A549 (cell line): ENCODE results near the gene LARGE1. TPM values are rescaled to one million over a fixed set of nuclear protein-coding genes. Genes with fewer than 3 reads are reported as not detected.

ENCODE experiments used
- ATAC-seq, 2 experiments: fragments of 200-7000 bp in 1 of 2; fragments of >200 bp in 1 of 2; cut with Nextera tagmentation in 1 of 2; cut with Tn5 transposase in 1 of 2; 3 replicates each; pipeline versions ENCODE4 v1.8.0 to v1.9.1; 2018 to 2020; ENCODE audit warnings: mild to moderate bottlenecking in 1 of 2, moderate library complexity in 1 of 2
- CTCF ChIA-PET: fragments of 300-600 bp; sonication (Branson Sonifier 250); formaldehyde crosslinking; extraction: SDS; loops from one replicate; lab custom pipeline; 2021; ENCODE audit warnings: antibody characterized with exemption, inconsistent platforms; lab: Yijun Ruan, JAX
- POLR2A ChIA-PET: fragments of 350-600 bp; formaldehyde crosslinking; extraction: SDS; loops from one replicate; lab custom pipeline; 2021; ENCODE audit warnings: antibody characterized with exemption, inconsistent platforms; lab: Yijun Ruan, JAX
- DNase-seq, 2 experiments: peaks; one replicate each; pipeline versions ENCODE4 v3.0.0 to v3.0.0-alpha.2; 2011 to 2016; ENCODE audit warnings: low read depth in 1 of 2, low spot score in 1 of 2
- FAIRE-seq: peaks from 2 replicates; lab custom pipeline; 2011; peaks lifted over from hg19 to GRCh38; lab: Jason Lieb, UNC
- H3K27ac ChIP-seq, 2 experiments: fragments of >200 bp; sonication (Bioruptor Twin); formaldehyde crosslinking; 3 replicates each; pipeline ENCODE4 v1.5.1; 2016 to 2017
- H3K4me1 ChIP-seq: fragments of >200 bp; sonication (Bioruptor Twin); formaldehyde crosslinking; 3 replicates; pipeline ENCODE4 v1.6.1; 2016
- H3K4me2 ChIP-seq: fragments of >200 bp; sonication (Bioruptor Twin); formaldehyde crosslinking; 3 replicates; pipeline ENCODE4 v1.6.1; 2016
- H3K4me3 ChIP-seq: fragments of >200 bp; sonication (Bioruptor Twin); formaldehyde crosslinking; 3 replicates; pipeline ENCODE4 v1.5.1; 2016
- H3K9me3 ChIP-seq: fragments of >200 bp; sonication (Bioruptor Twin); formaldehyde crosslinking; 3 replicates; pipeline ENCODE4 v1.6.1; 2016
- ATOH8 ChIP-seq: fragments of 250-450 bp; sonication (Bioruptor Pico); IDR thresholded peaks from 2 replicates; pipeline ENCODE4 v1.5.0; 2020; ENCODE audit warnings: low read depth, mild to moderate bottlenecking, moderate library complexity
- BHLHE40 ChIP-seq: IDR thresholded peaks from 2 replicates; pipeline ENCODE4 v1.6.1; 2012; ENCODE audit warnings: low read depth, low read length, inconsistent platforms
- CBX2 ChIP-seq: fragments of 200-600 bp; sonication (generic); IDR thresholded peaks from 2 replicates; pipeline ENCODE4 v1.6.1; 2016; ENCODE audit warnings: low read depth, mild to moderate bottlenecking, borderline replicate concordance
- CEBPB ChIP-seq, 2 experiments: fragments of >200 bp in 1 of 2; sonication (Bioruptor Twin) in 1 of 2; formaldehyde crosslinking in 1 of 2; IDR thresholded peaks; 2 replicates each; pipeline ENCODE4 v1.6.1; 2012 to 2016
- CHD4 ChIP-seq: fragments of 200-600 bp; sonication (generic); IDR thresholded peaks from 2 replicates; pipeline ENCODE4 v1.6.1; 2016; ENCODE audit warnings: antibody characterized with exemption, mild to moderate bottlenecking, borderline replicate concordance
- FOSL2 ChIP-seq, 2 experiments: fragments of 450-650 bp in 1 of 2; fragments of >200 bp in 1 of 2; sonication (Bioruptor Twin) in 1 of 2; formaldehyde crosslinking; IDR thresholded peaks; 2 replicates each; pipeline versions ENCODE4 v1.5.0 to v1.6.1; 2016 to 2020; ENCODE audit warnings: mild to moderate bottlenecking in 1 of 2, moderate library complexity in 1 of 2
- HDAC2 ChIP-seq: fragments of 200-600 bp; sonication (generic); IDR thresholded peaks from 2 replicates; pipeline ENCODE4 v1.6.1; 2016
- HEYL ChIP-seq: fragments of 250-450 bp; sonication (Bioruptor Pico); IDR thresholded peaks from 2 replicates; pipeline ENCODE4 v1.8.0; 2021; ENCODE audit warnings: mild to moderate bottlenecking, moderate library complexity
- HOXB13 ChIP-seq: fragments of 250-450 bp; sonication (Bioruptor Pico); IDR thresholded peaks from 2 replicates; pipeline ENCODE4 v1.5.0; 2020; ENCODE audit warnings: low read depth, mild to moderate bottlenecking, moderate library complexity
- HOXB5 ChIP-seq: fragments of 250-450 bp; sonication (Bioruptor Pico); IDR thresholded peaks from 2 replicates; pipeline ENCODE4 v1.5.0; 2020; ENCODE audit warnings: mild to moderate bottlenecking, moderate library complexity
- JUN ChIP-seq, 2 experiments: fragments of >200 bp; sonication (Bioruptor Twin); formaldehyde crosslinking; IDR thresholded peaks; 2 replicates in 1 of 2; 3 replicates in 1 of 2; pipeline ENCODE4 v1.6.1; 2016 to 2017
- KDM5A ChIP-seq: fragments of 200-600 bp; sonication (generic); IDR thresholded peaks from 2 replicates; pipeline ENCODE4 v1.6.1; 2016; ENCODE audit warnings: antibody characterized with exemption, mild to moderate bottlenecking
- MAFK ChIP-seq: fragments of 450-650 bp; IDR thresholded peaks from 2 replicates; pipeline ENCODE4 v1.6.1; 2014; ENCODE audit not compliant: partially characterized antibody
- MYC ChIP-seq: IDR thresholded peaks from 2 replicates; pipeline ENCODE4 v1.6.1; 2012; ENCODE audit warnings: mild to moderate bottlenecking, inconsistent platforms, low read length, improper control_type of control experiment, borderline replicate concordance
- NPAS2 ChIP-seq: fragments of 250-450 bp; sonication (Bioruptor Pico); IDR thresholded peaks from 2 replicates; pipeline ENCODE4 v1.8.0; 2022; ENCODE audit warnings: mild to moderate bottlenecking, moderate library complexity, borderline replicate concordance
- NR3C1 ChIP-seq: fragments of >200 bp; sonication (Bioruptor Twin); formaldehyde crosslinking; IDR thresholded peaks from 3 replicates; pipeline ENCODE4 v1.6.1; 2017
- PBX3 ChIP-seq: IDR thresholded peaks from 2 replicates; pipeline ENCODE4 v1.6.1; 2012
- PHF8 ChIP-seq: fragments of 200-600 bp; sonication (generic); IDR thresholded peaks from 2 replicates; pipeline ENCODE4 v1.6.1; 2016; ENCODE audit warnings: low read depth, mild to moderate bottlenecking, antibody characterized with exemption, moderate library complexity, borderline replicate concordance
- RARB ChIP-seq: fragments of 250-450 bp; sonication (Bioruptor Pico); IDR thresholded peaks from 2 replicates; pipeline ENCODE4 v1.8.0; 2021; ENCODE audit warnings: mild to moderate bottlenecking, moderate library complexity
- REST ChIP-seq: fragments of 200-600 bp; sonication (generic); IDR thresholded peaks from 2 replicates; pipeline ENCODE4 v1.6.1; 2016; ENCODE audit warnings: antibody characterized with exemption, mild to moderate bottlenecking, moderate library complexity
- RFX5 ChIP-seq: fragments of 450-650 bp; IDR thresholded peaks from 2 replicates; pipeline ENCODE4 v1.7.1; 2014; ENCODE audit warnings: antibody characterized with exemption, mild to moderate bottlenecking, moderate library complexity
- RNF2 ChIP-seq: fragments of 200-600 bp; sonication (generic); IDR thresholded peaks from 2 replicates; pipeline ENCODE4 v1.6.1; 2016; ENCODE audit warnings: low read depth, mild to moderate bottlenecking, antibody characterized with exemption, moderate library complexity, borderline replicate concordance
- SMC3 ChIP-seq: fragments of >200 bp; sonication (Bioruptor Twin); formaldehyde crosslinking; IDR thresholded peaks from 3 replicates; pipeline ENCODE4 v1.6.1; 2018; ENCODE audit warnings: inconsistent platforms
- ZFP36 ChIP-seq: fragments of 450-650 bp; IDR thresholded peaks from 2 replicates; pipeline ENCODE4 v1.6.1; 2014; ENCODE audit warnings: borderline replicate concordance; ENCODE audit not compliant: partially characterized antibody
- ZNF302 ChIP-seq: fragments of 250-450 bp; sonication (Bioruptor Pico); IDR thresholded peaks from 2 replicates; pipeline ENCODE4 v1.9.0; 2021; ENCODE audit warnings: inconsistent platforms, mild to moderate bottlenecking, moderate library complexity
- ZSCAN20 ChIP-seq: fragments of 250-450 bp; sonication (Bioruptor Pico); IDR thresholded peaks from 2 replicates; pipeline ENCODE4 v1.8.0; 2022; ENCODE audit warnings: mild to moderate bottlenecking, moderate library complexity
- WGBS: methylation state at CpG from one replicate; pipeline ENCODE4 v1.1.6; 2017; ENCODE audit errors: missing lambda C conversion rate; 5-methylcytosine and 5-hydroxymethylcytosine counted together
- polyA plus RNA-seq, 4 experiments: library from polyadenylated mRNA; depleted of rRNA in 3 of 4; stranded (reverse); fragments of >200 nt; fragmentation: RNase III in 1 of 4; extraction: RNeasy Plus Mini Kit Qiagen cat#74134 plus additional on column Dnase treatment in 1 of 4; gene quantifications; 2 replicates in 3 of 4; 3 replicates in 1 of 4; pipeline ENCODE4 v1.2.3, GENCODE V29; 2011 to 2017
- TF ChIP-seq, protein P1 (sequence below): IDR thresholded peaks from 2 replicates; pipeline ENCODE4 v1.6.1; 2012; ENCODE audit warnings: low read depth, borderline replicate concordance

Gene LARGE1
- polyA plus RNA-seq, 2 of the 4 experiments (the other 2 are of a cell fraction): 2.7 to 5.8 TPM

DNA sequence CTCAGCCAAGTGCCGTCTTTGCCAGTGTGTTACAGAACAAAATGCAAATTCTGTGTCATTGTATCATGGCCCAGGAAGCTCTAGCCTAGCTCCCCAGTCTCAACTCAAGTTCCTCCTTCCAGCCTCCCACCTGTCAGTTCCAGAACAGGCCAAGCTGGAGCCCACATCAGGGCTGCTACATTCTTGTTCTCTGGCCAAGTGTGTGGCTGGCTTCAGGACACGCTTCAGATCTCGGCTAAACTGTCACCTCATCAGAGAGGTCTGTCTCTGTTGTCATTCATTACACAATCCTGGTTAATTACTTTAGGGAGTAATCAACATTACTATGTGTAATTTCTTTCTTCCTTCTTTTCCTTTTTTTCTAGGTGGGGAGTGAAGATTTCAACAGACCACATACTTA is 515.1 kb downstream of the LARGE1 start (continued):
- TF ChIP-seq RARB (CRISPR knock-in tag) (no peak), CHD4 (no peak)
- TF ChIP-seq, all 56 proteins: peak for 0

DNA sequence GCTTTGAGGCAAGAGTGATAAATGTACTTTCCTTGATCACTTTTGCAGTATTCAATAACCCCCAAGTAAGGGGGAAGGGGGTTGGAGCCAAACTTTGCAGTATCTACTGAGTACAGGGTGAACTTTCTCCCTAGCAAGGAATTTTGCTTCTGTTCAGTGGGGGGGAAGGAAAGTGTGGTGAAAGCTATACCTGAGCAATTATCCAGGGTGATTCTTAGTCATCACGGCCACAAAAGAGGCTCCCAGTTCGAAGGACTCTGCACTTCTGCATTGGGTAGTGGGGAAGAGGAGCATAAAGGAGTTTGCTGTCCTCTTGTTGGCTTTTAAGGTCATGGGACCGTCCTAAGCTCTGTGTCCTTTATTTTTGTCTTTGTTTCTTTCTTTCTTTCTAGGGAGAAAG is 515.6 kb downstream of the LARGE1 start:
- TF ChIP-seq FOSL2 (IDR thresholded peaks at IDR 0.05) (no peak), FOSL2 (CRISPR knock-in tag; IDR thresholded peaks at IDR 0.05) (no peak), ZFP36 (no peak)
- 65% methylated on average over 3 of the region's 3 CpGs for WGBS
- FAIRE-seq: no peak
- no peaks in the 10 kb centered on the region for H3K9me3 ChIP-seq
- ChIA-PET POLR2A (no interaction called here), CTCF (interaction anchor here (0.8 kb wide), 1 partner anchor 11 kb away, joined by 3 read pairs; no protein-coding TSS in a partner anchor)
- no peak overlapping the region for H3K4me2 ChIP-seq
- H3K4me1 ChIP-seq: no peaks in the 10 kb centered on the region
- no peak for ATAC-seq
- H3K27ac ChIP-seq: no peak overlapping the region
- no peak for DNase-seq
- H3K4me3 ChIP-seq: no peak overlapping the region

GRCh38 chr22:33402325-33402724 is 518.0 kb downstream of the LARGE1 start:
- Histone ChIP-seq H3K27ac (no peak overlapping the region), H3K4me3 (no peak overlapping the region), H3K4me2 (no peak overlapping the region), H3K9me3 (no peaks in the 10 kb centered on the region; the same call in 2 of the 3 replicates), H3K4me1 (no peaks in the 10 kb centered on the region)
- ChIA-PET POLR2A (no interaction called here), CTCF (no interaction called here)
- no peak for ATAC-seq
- no peak for FAIRE-seq
- TF ChIP-seq BHLHE40 (no peak), PBX3 (no peak), ZNF302 (CRISPR knock-in tag) (no peak), PHF8 (no peak), REST (no peak), ZSCAN20 (CRISPR knock-in tag) (no peak), HEYL (CRISPR knock-in tag) (no peak), NPAS2 (CRISPR knock-in tag) (no peak), MAFK (no peak), RFX5 (no peak), HOXB5 (CRISPR knock-in tag) (no peak)
- TF ChIP-seq, protein P1, sequence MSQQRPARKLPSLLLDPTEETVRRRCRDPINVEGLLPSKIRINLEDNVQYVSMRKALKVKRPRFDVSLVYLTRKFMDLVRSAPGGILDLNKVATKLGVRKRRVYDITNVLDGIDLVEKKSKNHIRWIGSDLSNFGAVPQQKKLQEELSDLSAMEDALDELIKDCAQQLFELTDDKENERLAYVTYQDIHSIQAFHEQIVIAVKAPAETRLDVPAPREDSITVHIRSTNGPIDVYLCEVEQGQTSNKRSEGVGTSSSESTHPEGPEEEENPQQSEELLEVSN: no peak
- no peak for DNase-seq
- WGBS: 86% methylated on average over 3 of the region's 3 CpGs

GRCh38 chr22:33401291-33401690 is 519.0 kb downstream of the LARGE1 start:
- no peak overlapping the region for H3K4me3 ChIP-seq
- no peaks in the 10 kb centered on the region for H3K4me1 ChIP-seq
- WGBS: 76% methylated on average over 5 of the region's 5 CpGs
- peak in 1 of 2 experiments; percentile 10 for DNase-seq
- ATAC-seq: no peak
- H3K9me3 ChIP-seq: no peaks in the 10 kb centered on the region; the same call in 2 of the 3 replicates
- no peak overlapping the region for H3K27ac ChIP-seq
- CTCF ChIA-PET: no interaction called here
- H3K4me2 ChIP-seq: no peak overlapping the region
- no peak for FAIRE-seq
- POLR2A ChIA-PET: no interaction called here
- no peak for TF ChIP-seq PHF8
- TF ChIP-seq CHD4: no peak
- no peak for TF ChIP-seq ATOH8
- no peak for TF ChIP-seq ZNF302 (CRISPR knock-in tag)
- no peak for TF ChIP-seq HOXB13 (CRISPR knock-in tag)
- no peak for TF ChIP-seq HDAC2
- TF ChIP-seq HEYL (CRISPR knock-in tag): no peak
- TF ChIP-seq CEBPB (IDR thresholded peaks at IDR 0.05): no peak
- TF ChIP-seq CBX2: no peak
- TF ChIP-seq KDM5A: no peak
- TF ChIP-seq RNF2: no peak
- TF ChIP-seq MYC: no peak
- no peak for TF ChIP-seq JUN (IDR thresholded peaks at IDR 0.05)
- no peak for TF ChIP-seq SMC3
- TF ChIP-seq NR3C1: no peak
